Measurements from ENCODE around the gene GPR141. TPM values are rescaled to one million over a fixed set of nuclear protein-coding genes. Genes with fewer than 3 reads are reported as not detected.

GPR141 gene
- total RNA-seq, 2 experiments from 2014 or later = not detected

DNA sequence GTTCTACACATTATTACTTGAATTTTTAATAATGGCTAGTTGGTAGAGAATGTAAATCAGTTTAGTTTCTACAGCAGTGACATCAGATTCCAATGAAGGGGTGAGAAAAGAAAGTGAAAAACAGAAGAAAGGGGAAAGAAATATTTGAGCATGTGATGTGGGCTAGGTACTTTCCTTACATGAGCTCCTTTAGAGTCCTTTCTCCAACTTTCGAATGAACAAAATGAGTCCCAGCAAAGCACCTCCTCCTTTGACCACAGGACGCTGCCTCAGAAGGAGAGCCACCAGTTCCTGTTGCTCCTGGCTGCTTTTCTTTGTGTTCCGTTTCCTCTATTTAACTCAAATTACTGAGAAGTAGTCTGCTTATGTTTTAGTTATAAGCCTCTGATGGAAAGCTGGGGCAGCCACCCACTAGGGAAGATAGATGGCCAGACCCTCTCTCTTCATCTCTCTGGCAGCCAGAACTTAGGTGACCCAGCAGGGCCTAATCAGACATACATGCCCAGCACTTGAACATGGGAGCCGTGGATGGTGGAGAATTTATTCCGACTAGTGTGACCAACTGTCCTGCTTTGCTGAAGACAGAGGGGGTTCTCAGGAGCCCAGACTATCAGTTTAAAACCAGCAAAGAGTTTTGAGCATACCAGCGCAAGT is 82.4 kb downstream of the GPR141 start:
- Mint-ChIP-seq H3K4me3 (no peak overlapping the region), H3K9me3 (no peaks in the 10 kb centered on the region), H3K27ac (no peak overlapping the region), H3K36me3 (ENCODE audit: low read depth) (no peaks in the 10 kb centered on the region), H3K4me1 (no peaks in the 10 kb centered on the region), H3K27me3 (peaks cover 3% of the 10 kb centered on the region)
- CTCF ChIA-PET = no interaction called here
- DNase-seq = no peak
- POLR2A ChIA-PET = interaction anchor here (0.6 kb wide), 1 partner anchor 877 kb away, joined by 3 read pairs; no protein-coding TSS in a partner anchor

DNA sequence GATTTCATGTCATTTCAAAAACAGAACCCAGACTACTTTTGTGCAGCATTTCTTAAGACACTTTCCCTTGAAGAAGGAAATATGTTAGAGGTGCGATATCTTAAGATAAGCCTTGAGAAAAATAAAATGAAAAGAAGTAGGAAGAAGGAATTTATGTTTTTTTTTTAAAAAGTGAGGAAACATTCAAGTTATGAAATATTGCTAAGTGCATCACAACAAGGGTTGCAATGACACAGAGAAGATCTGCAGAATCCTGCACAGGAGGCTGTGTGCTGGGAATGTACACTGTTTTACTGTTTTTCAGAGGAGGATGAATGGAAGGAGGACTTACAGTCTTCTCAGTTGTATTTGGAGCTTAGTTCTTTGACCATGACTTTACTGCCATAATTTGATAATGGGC is 85.0 kb downstream of the GPR141 start:
- Mint-ChIP-seq H3K4me1 (no peaks in the 10 kb centered on the region), H3K4me3 (no peak overlapping the region), H3K36me3 (ENCODE audit: low read depth) (no peaks in the 10 kb centered on the region), H3K27me3 (peaks cover 6% of the 10 kb centered on the region), H3K9me3 (peaks cover 4% of the 10 kb centered on the region), H3K27ac (no peak overlapping the region)
- ChIA-PET CTCF (no interaction called here), POLR2A (no interaction called here)
- DNase-seq = no peak

DNA sequence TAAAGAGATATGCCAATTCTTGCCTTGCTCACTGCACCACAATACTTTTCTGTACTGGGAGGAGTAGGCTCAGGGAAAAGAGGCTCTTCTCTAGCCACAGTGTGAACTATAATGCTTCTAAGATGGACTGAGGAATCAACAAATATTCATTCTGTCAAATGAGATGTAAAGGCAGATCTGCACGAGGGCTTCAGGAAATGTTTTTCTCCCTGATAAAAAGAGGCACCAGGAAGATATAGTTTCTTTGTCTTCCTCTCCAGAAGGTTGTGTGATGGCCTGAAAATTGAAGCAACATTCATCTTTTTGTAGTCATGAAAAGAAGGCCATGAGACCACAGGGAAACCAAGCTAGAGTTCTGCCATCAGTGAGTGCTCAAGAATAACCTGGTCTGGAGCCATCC is 85.7 kb downstream of the GPR141 start:
- Mint-ChIP-seq H3K4me3 (no peak overlapping the region), H3K9me3 (peaks cover 4% of the 10 kb centered on the region), H3K36me3 (ENCODE audit: low read depth) (no peaks in the 10 kb centered on the region), H3K27ac (no peak overlapping the region), H3K4me1 (no peaks in the 10 kb centered on the region), H3K27me3 (peaks cover 6% of the 10 kb centered on the region)
- CTCF ChIA-PET = interaction anchor here (0.6 kb wide), 1 partner anchor 1182 kb away, joined by 3 read pairs; no protein-coding TSS in a partner anchor
- POLR2A ChIA-PET = no interaction called here
- DNase-seq = no peak

GRCh38 chr7:37769726-37770125 is 86.2 kb downstream of the GPR141 start:
- no peaks in the 10 kb centered on the region for H3K36me3 Mint-ChIP-seq (ENCODE audit: low read depth)
- DNase-seq = no peak
- H3K9me3 Mint-ChIP-seq = peaks cover 4% of the 10 kb centered on the region
- POLR2A ChIA-PET = no interaction called here
- H3K4me1 Mint-ChIP-seq = no peaks in the 10 kb centered on the region
- H3K27me3 Mint-ChIP-seq = peaks cover 4% of the 10 kb centered on the region
- CTCF ChIA-PET = interaction anchor here (0.6 kb wide), 1 partner anchor 1182 kb away, joined by 3 read pairs; no protein-coding TSS in a partner anchor
- no peak overlapping the region for H3K27ac Mint-ChIP-seq
- no peak overlapping the region for H3K4me3 Mint-ChIP-seq

DNA sequence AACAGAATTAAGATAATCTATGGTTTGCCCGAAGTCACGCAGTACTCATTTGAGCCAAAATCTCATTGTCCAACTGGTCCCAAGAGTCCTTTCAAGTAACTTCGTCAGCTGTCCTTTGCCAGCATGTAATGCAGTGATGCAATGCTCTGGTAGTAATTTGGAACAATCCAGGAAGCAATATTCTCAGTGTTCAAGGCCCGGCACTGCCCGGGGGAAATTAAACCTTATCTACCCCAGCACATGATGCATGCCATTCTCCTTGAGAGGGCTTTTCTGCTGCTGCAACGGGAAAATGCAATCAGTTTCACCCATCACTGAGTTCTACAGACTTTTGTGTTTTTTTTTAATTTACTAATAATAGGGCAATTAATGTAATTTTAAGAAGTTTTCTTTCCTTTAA is 87.3 kb downstream of the GPR141 start:
- ChIA-PET CTCF (no interaction called here), POLR2A (no interaction called here)
- Mint-ChIP-seq H3K36me3 (ENCODE audit: low read depth) (no peaks in the 10 kb centered on the region), H3K27me3 (peaks cover 4% of the 10 kb centered on the region), H3K4me1 (no peaks in the 10 kb centered on the region), H3K27ac (no peak overlapping the region), H3K4me3 (no peak overlapping the region), H3K9me3 (peaks cover 10% of the 10 kb centered on the region)
- no peak for DNase-seq

GRCh38 chr7:37771342-37771741 is 87.8 kb downstream of the GPR141 start:
- Mint-ChIP-seq H3K27ac (no peak overlapping the region), H3K36me3 (ENCODE audit: low read depth) (no peaks in the 10 kb centered on the region), H3K27me3 (peaks cover 4% of the 10 kb centered on the region), H3K4me3 (no peak overlapping the region), H3K9me3 (peaks cover 10% of the 10 kb centered on the region), H3K4me1 (no peaks in the 10 kb centered on the region)
- DNase-seq = no peak
- CTCF ChIA-PET = no interaction called here
- POLR2A ChIA-PET = no interaction called here

DNA sequence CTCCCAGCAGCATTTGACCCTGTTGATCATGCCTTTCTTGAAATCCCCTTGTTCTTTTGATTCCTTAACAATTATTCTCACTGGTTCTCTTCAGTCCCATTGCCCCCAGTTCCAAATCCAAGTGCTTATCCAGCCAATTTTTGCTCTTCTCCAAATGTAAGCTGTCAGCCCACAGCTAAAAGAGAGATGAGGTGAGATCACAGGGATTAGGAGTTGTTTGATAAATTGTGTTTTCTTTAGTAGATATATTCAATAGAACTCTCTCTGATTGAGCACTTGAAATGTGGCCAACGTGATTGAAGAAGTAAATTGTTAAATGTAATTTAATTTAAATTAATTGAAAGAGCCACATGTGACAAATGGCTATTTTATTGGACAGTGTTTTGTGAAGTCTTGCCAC is 88.2 kb downstream of the GPR141 start:
- CTCF ChIA-PET = no interaction called here
- POLR2A ChIA-PET = no interaction called here
- H3K36me3 Mint-ChIP-seq (ENCODE audit: low read depth) = no peaks in the 10 kb centered on the region
- H3K27ac Mint-ChIP-seq = no peak overlapping the region
- peaks cover 4% of the 10 kb centered on the region for H3K27me3 Mint-ChIP-seq
- no peak for DNase-seq
- H3K4me1 Mint-ChIP-seq = no peaks in the 10 kb centered on the region
- peaks cover 10% of the 10 kb centered on the region for H3K9me3 Mint-ChIP-seq
- H3K4me3 Mint-ChIP-seq = no peak overlapping the region

DNA sequence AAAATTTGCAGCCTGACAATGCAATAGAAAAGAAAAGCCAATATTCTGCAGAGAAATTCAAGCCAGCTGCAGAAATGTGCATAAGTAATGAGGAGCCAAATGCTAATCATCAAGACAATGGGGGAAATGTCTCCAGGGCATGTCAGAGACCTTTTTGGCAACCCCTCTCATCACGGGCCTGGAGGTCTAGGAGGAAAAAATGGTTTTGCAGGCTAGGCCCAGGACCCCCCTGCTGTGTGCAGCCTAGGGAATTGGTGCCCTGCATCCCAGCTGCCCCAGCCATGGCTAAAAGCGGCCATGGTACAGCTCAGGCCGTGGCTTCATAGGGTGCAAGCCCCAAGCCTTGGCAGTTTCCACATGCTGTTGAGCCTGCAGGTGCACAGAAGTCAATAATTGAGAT is 92.4 kb downstream of the GPR141 start:
- Mint-ChIP-seq H3K27me3 (peaks cover 4% of the 10 kb centered on the region), H3K36me3 (ENCODE audit: low read depth) (no peaks in the 10 kb centered on the region), H3K4me3 (no peak overlapping the region), H3K27ac (no peak overlapping the region), H3K9me3 (peaks cover 13% of the 10 kb centered on the region), H3K4me1 (no peaks in the 10 kb centered on the region)
- CTCF ChIA-PET = no interaction called here
- DNase-seq = no peak
- POLR2A ChIA-PET = no interaction called here

- H3K36me3 Mint-ChIP-seq (ENCODE audit: low read depth) = no peaks in the 10 kb centered on the region
- POLR2A ChIA-PET = no interaction called here
Observed at GRCh38 chr7:37781156-37781555, 97.6 kb downstream of the GPR141 start.

DNA sequence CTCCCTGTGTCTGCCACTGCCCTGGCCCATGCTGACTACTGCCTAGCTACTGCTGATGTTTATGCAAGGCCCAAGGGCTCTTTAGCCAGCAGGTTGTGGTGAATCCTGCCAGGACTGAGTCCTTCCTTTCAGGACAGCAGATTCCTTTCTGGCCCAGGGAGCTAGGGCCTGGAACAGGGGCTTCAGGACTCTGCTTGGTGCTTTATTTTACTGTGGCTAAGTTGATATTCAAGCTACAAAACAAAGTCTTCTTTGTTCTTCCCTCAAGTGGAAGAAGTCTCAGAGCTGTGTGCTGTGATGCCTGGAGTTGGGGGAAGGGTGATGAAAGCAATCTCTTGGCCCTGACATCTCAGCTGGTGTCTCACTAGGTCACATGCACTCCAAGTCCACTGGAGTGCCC is 98.6 kb downstream of the GPR141 start:
- peaks cover 3% of the 10 kb centered on the region for H3K9me3 Mint-ChIP-seq
- no peak overlapping the region for H3K27ac Mint-ChIP-seq
- H3K4me1 Mint-ChIP-seq = peaks cover 3% of the 10 kb centered on the region
- H3K27me3 Mint-ChIP-seq = peaks cover 4% of the 10 kb centered on the region
- no peak overlapping the region for H3K4me3 Mint-ChIP-seq
- POLR2A ChIA-PET = no interaction called here
- DNase-seq = no peak
- CTCF ChIA-PET = no interaction called here
- H3K36me3 Mint-ChIP-seq (ENCODE audit: low read depth) = no peaks in the 10 kb centered on the region

More at GRCh38 chr7:37781156-37781555, 97.6 kb downstream of the GPR141 start:
- no peak overlapping the region for H3K4me3 Mint-ChIP-seq
- H3K27ac Mint-ChIP-seq = no peak overlapping the region
- H3K4me1 Mint-ChIP-seq = no peaks in the 10 kb centered on the region
- no peak for DNase-seq
- CTCF ChIA-PET = no interaction called here
- H3K9me3 Mint-ChIP-seq = peaks cover 3% of the 10 kb centered on the region
- peaks cover 4% of the 10 kb centered on the region for H3K27me3 Mint-ChIP-seq

DNA sequence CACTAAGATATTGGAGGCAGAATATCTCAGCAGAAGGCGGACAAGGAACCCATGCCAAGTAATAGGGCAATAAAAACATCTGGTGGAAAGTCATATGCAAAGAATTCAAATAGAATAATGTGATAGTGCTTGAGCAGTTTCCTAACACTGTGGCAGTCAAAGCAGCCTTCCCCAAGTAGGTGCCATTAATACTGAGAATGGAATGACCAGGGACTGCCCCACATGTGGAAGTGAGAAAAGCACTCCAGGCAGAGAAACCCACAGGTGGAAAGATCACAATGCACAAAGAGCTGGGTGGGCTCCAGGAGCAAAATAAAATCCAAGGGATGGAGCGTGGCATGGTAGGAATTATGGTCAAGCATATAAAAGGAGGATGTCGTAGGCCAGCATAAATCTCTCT is 100.4 kb downstream of the GPR141 start:
- Mint-ChIP-seq H3K27ac (no peak overlapping the region), H3K36me3 (ENCODE audit: low read depth) (no peaks in the 10 kb centered on the region), H3K9me3 (no peaks in the 10 kb centered on the region), H3K4me3 (no peak overlapping the region), H3K27me3 (peaks cover 4% of the 10 kb centered on the region), H3K4me1 (peaks cover 5% of the 10 kb centered on the region)
- ChIA-PET POLR2A (no interaction called here), CTCF (no interaction called here)
- no peak for DNase-seq

GRCh38 chr7:37786741-37787569 is 103.4 kb downstream of the GPR141 start:
- ChIA-PET POLR2A (no interaction called here), CTCF (no interaction called here)
- Mint-ChIP-seq H3K4me1 (peaks cover 5% of the 10 kb centered on the region), H3K27me3 (peaks cover 4% of the 10 kb centered on the region), H3K27ac (peak overlapping the region; percentile 32), H3K36me3 (ENCODE audit: low read depth) (no peaks in the 10 kb centered on the region), H3K9me3 (no peaks in the 10 kb centered on the region), H3K4me3 (no peak overlapping the region)
- DNase-seq = no peak

Measured in activated CD4-positive, alpha-beta memory T cell treated with anti-CD3 and anti-CD28 coated beads, Interleukin-2, amount 10 ng/mL, durations not matched to agents 7 days and 5 days (primary cell).